Naive B cell (primary cell): ENCODE measurements around the gene PSEN1. TPM values are rescaled to one million over a fixed set of nuclear protein-coding genes. Genes with fewer than 3 reads are reported as not detected.

ENCODE experiments used
- ATAC-seq, 2 donors: fragments of 150-1000 bp; cut with Tn5 transposase; 2 replicates each; pipeline ENCODE4 v1.10.0; 2021; ENCODE audit warnings: low read depth in 2 of 2, mild to moderate bottlenecking in 2 of 2, moderate library complexity in 2 of 2
- DNase-seq: peaks from one replicate; pipeline ENCODE4 v3.0.0; 2022
- H3K27ac Mint-ChIP-seq, 6 donors: one replicate each; pipeline ENCODE4 v1.8.0; 2020 to 2022; ENCODE audit warnings: mild to moderate bottlenecking in 6 of 6, mixed read lengths in 6 of 6, moderate library complexity in 5 of 6, inconsistent platforms in 2 of 6
- H3K27me3 Mint-ChIP-seq, 3 donors: one replicate each; pipeline ENCODE4 v1.8.0; 2021 to 2022; ENCODE audit warnings: mixed read lengths in 3 of 3, mild to moderate bottlenecking in 1 of 3
- H3K36me3 Mint-ChIP-seq, 2 donors: one replicate each; pipeline ENCODE4 v1.8.0; 2020 to 2022; ENCODE audit warnings: mixed read lengths in 2 of 2, inconsistent platforms in 1 of 2, mild to moderate bottlenecking in 1 of 2
- H3K4me1 Mint-ChIP-seq, 3 donors: one replicate each; pipeline ENCODE4 v1.8.0; 2020 to 2022; ENCODE audit warnings: mixed read lengths in 3 of 3, inconsistent platforms in 1 of 3, mild to moderate bottlenecking in 1 of 3, moderate library complexity in 1 of 3
- H3K4me3 Mint-ChIP-seq, 8 donors: one replicate each; pipeline ENCODE4 v1.8.0; 2020 to 2022; ENCODE audit warnings: mild to moderate bottlenecking in 8 of 8, mixed read lengths in 8 of 8, moderate library complexity in 8 of 8, inconsistent platforms in 2 of 8
- H3K9me3 Mint-ChIP-seq, 7 donors: one replicate each; pipeline ENCODE4 v1.8.0; 2020 to 2022; ENCODE audit warnings: mixed read lengths in 7 of 7, mild to moderate bottlenecking in 5 of 7, inconsistent platforms in 2 of 7, moderate library complexity in 1 of 7
- polyA plus RNA-seq, 6 donors: library from polyadenylated mRNA; unstranded; fragments of 300-500 nt; fragmentation: Illumina TruSeq; gene quantifications; one replicate each; pipeline ENCODE4 v1.2.3, GENCODE V29; 2021; ENCODE audit warnings: low read depth in 6 of 6

The PSEN1 gene
- polyA plus RNA-seq, 6 donors from 2014 or later = 30.9 to 46.2 (median 36.8) TPM

GRCh38 chr14:73269729-73270531 is 133.6 kb downstream of the PSEN1 start:
- Mint-ChIP-seq H3K27ac (peak overlapping the region; percentile 6 to 85 (median 30)), H3K4me3 (peak overlapping the region; percentile 71 to 87 (median 79)), H3K27me3 (no peaks in the 10 kb centered on the region), H3K9me3 (no peaks in the 10 kb centered on the region), H3K36me3 (peaks cover 0 to 12% of the 10 kb centered on the region in 2 donors), H3K4me1 (peaks cover 17 to 21% (median 18%) of the 10 kb centered on the region in 3 donors)
- DNase-seq (peak; percentile 26), ATAC-seq (peak; percentile 85 to 86)

GRCh38 chr14:73272393-73272792 is 136.1 kb downstream of the PSEN1 start:
- DNase-seq (no peak), ATAC-seq (no peak)
- Mint-ChIP-seq H3K27me3 (no peaks in the 10 kb centered on the region), H3K27ac (no peak overlapping the region), H3K36me3 (peaks cover 13 to 25% of the 10 kb centered on the region in 2 donors), H3K9me3 (no peaks in the 10 kb centered on the region), H3K4me1 (peaks cover 17 to 25% (median 18%) of the 10 kb centered on the region in 3 donors), H3K4me3 (peak overlapping the region in 1 of 8 donors; percentile 10)

Other genes with a start within 250 kb of the PSEN1 start
- gene DPF3, start 242.4 kb upstream of the PSEN1 start, polyA plus RNA-seq = 1 to 10 TPM; 4.2 to 9.0 (median 6.1) TPM
- gene DCAF4, start 210.0 kb upstream of the PSEN1 start, polyA plus RNA-seq = 10 to 100 TPM; 11.9 to 19.0 (median 13.3) TPM
- gene ZFYVE1, start 109.4 kb upstream of the PSEN1 start, polyA plus RNA-seq = 1 to 10 TPM; 5.5 to 9.5 (median 6.8) TPM
- 10 to 100 TPM; 20.6 to 76.8 (median 48.5) TPM for gene RBM25, start 78.0 kb upstream of the PSEN1 start, polyA plus RNA-seq
- under 1 TPM in 5 of 6 donors, not detected in 1; 0.38 to 0.76 (median 0.59) TPM for gene PAPLN, start 101.0 kb downstream of the PSEN1 start, polyA plus RNA-seq